ENCODE measurements around the gene TEKTIP1.

TEKTIP1 gene

GRCh38 chr19:3591876-3592613 is 53.1 kb downstream of the TEKTIP1 start:
- in situ Hi-C loops (cut with MboI; ENCODE audit: low sequenced_read_pairs), result no loop called here
- no peak for DNase-seq (ENCODE audit: low spot score in 2 of 2)
- Histone ChIP-seq H3K36me3 (replicated peaks) (no peaks in the 10 kb centered on the region), H3K4me1 (no peaks in the 10 kb centered on the region), H3K9me3 (no peaks in the 10 kb centered on the region), H3K4me3 (no peak overlapping the region), H3K27me3 (ENCODE audit: low read depth) (no peaks in the 10 kb centered on the region)

- H3K27me3 ChIP-seq (ENCODE audit: low read depth), result no peaks in the 10 kb centered on the region
- in situ Hi-C loops (cut with MboI; ENCODE audit: low sequenced_read_pairs), result no loop called here
- H3K36me3 ChIP-seq (replicated peaks), result no peaks in the 10 kb centered on the region
- H3K4me3 ChIP-seq, result no peak overlapping the region
- DNase-seq (ENCODE audit: low spot score in 2 of 2), result no peak
- no peaks in the 10 kb centered on the region for H3K9me3 ChIP-seq
- H3K4me1 ChIP-seq, result no peaks in the 10 kb centered on the region
Observed at GRCh38 chr19:3593156-3593555, 54.2 kb downstream of the TEKTIP1 start.

Measured in HAP-1 (cell line).